K562 (cell line): ENCODE data around the gene PLEKHO1. TPM values are rescaled to one million over a fixed set of nuclear protein-coding genes. Genes with fewer than 3 reads are reported as not detected.

Experiments used
- ARHGAP35 ChIP-seq: fragments of 450-650 bp; IDR thresholded peaks from 2 replicates; pipeline ENCODE4 v1.6.1; 2018; ENCODE audit not compliant: partially characterized antibody
- CREBBP ChIP-seq: IDR thresholded peaks from one replicate; pipeline ENCODE4 v1.6.1; 2012; ENCODE audit warnings: low read depth, mild to moderate bottlenecking, control low read depth, inconsistent platforms, low read length
- DPF2 ChIP-seq: fragments of 450-650 bp; IDR thresholded peaks from 2 replicates; pipeline ENCODE4 v1.6.1; 2016
- EHMT2 ChIP-seq: fragments of 450-650 bp; IDR thresholded peaks from 2 replicates; pipeline ENCODE4 v1.6.1; 2018; ENCODE audit warnings: antibody characterized with exemption
- FOXP1 ChIP-seq: sonication (generic); formaldehyde crosslinking; IDR thresholded peaks from 2 replicates; pipeline ENCODE4 v1.8.0; 2022; ENCODE audit warnings: mild to moderate bottlenecking, missing genetic modification reagents
- HDAC3 ChIP-seq: fragments of 450-650 bp; IDR thresholded peaks from 2 replicates; pipeline ENCODE4 v1.6.1; 2018; ENCODE audit warnings: borderline replicate concordance, mild to moderate bottlenecking, moderate library complexity; ENCODE audit not compliant: partially characterized antibody
- HMG20A ChIP-seq: fragments of 450-650 bp; formaldehyde crosslinking; conservative IDR thresholded peaks from 2 replicates; pipeline ENCODE4 v1.4.0; 2020; ENCODE audit warnings: mild to moderate bottlenecking, mixed read lengths
- MTA2 ChIP-seq: fragments of 450-650 bp; IDR thresholded peaks from 2 replicates; pipeline ENCODE4 v1.6.1; 2016; ENCODE audit warnings: low read depth
- PHF20 ChIP-seq: fragments of 450-650 bp; IDR thresholded peaks from 2 replicates; pipeline ENCODE4 v1.6.1; 2018; ENCODE audit not compliant: partially characterized antibody
- POLR2A ChIP-seq: fragments of 450-650 bp; conservative IDR thresholded peaks from 2 replicates; pipeline ENCODE4 v1.6.1; 2016
- POLR2G ChIP-seq: fragments of 200-400 bp; formaldehyde crosslinking; IDR thresholded peaks from 2 replicates; pipeline ENCODE4 v1.6.1; 2017; ENCODE audit warnings: low read depth, mild to moderate bottlenecking, antibody characterized with exemption, low read length, moderate library complexity
- RFX5 ChIP-seq: IDR thresholded peaks from 2 replicates; pipeline ENCODE4 v1.6.1; 2011; ENCODE audit warnings: low read depth, mild to moderate bottlenecking, improper control_type of control experiment, low read length
- SREBF2 ChIP-seq: sonication (generic); formaldehyde crosslinking; IDR thresholded peaks from 2 replicates; pipeline ENCODE4 v1.4.0; 2020; ENCODE audit warnings: mild to moderate bottlenecking, missing genetic modification reagents
- SUPT5H ChIP-seq: fragments of 450-650 bp; IDR thresholded peaks from 2 replicates; pipeline ENCODE4 v1.6.1; 2016
- TBL1XR1 ChIP-seq, 2 experiments: IDR thresholded peaks; 2 replicates each; pipeline ENCODE4 v1.6.1; 2012; ENCODE audit warnings: improper control_type of control experiment in 2 of 2, low read length in 2 of 2, mild to moderate bottlenecking in 1 of 2
- TSHZ1 ChIP-seq: fragments of 250-450 bp; sonication (Bioruptor Pico); IDR thresholded peaks from 2 replicates; pipeline ENCODE4 v1.4.0; 2020; ENCODE audit warnings: mild to moderate bottlenecking, moderate library complexity
- UBTF ChIP-seq, 2 experiments: IDR thresholded peaks; 2 replicates each; pipeline ENCODE4 v1.6.1; 2012; ENCODE audit warnings: improper control_type of control experiment in 2 of 2, low read depth in 2 of 2, low read length in 2 of 2, borderline replicate concordance in 1 of 2
- ZNF121 ChIP-seq: sonication (generic); formaldehyde crosslinking; conservative IDR thresholded peaks from 2 replicates; pipeline ENCODE4 v1.8.0; 2022; ENCODE audit warnings: missing genetic modification reagents
- ZNF133 ChIP-seq: fragments of 250-450 bp; sonication (Bioruptor Pico); IDR thresholded peaks from 2 replicates; pipeline ENCODE4 v1.4.0; 2020; ENCODE audit warnings: mild to moderate bottlenecking
- polyA plus RNA-seq, 8 experiments: library from polyadenylated mRNA; depleted of rRNA in 4 of 8; stranded (reverse) in 5 of 8; unstranded in 3 of 8; fragments of >200 nt; fragmentation: Nextera tagmentation in 2 of 8; fragmentation: Illumina TruSeq in 1 of 8; extraction: Ambion mirVana in 2 of 8; extraction: Trizol in 1 of 8; gene quantifications; 2 replicates each; pipeline versions ENCODE4 v1.2.1 to v1.2.3, GENCODE V29; 2011 to 2014; ENCODE audit warnings: inconsistent platforms in 1 of 8, missing spikeins in 1 of 8
- total RNA-seq, 7 experiments: library from RNA; depleted of rRNA in 6 of 7; stranded (reverse); fragments of >200 nt in 6 of 7; fragmentation: Illumina TruSeq in 2 of 7; extraction: Trizol in 2 of 7; gene quantifications; 2 replicates each; pipeline versions ENCODE4 v1.2.1 to v1.2.3, GENCODE V29; 2011 to 2021; ENCODE audit warnings: low replicate concordance in 1 of 7
- TF ChIP-seq, protein P1 (sequence below), 2 experiments: fragments of 150-350 bp in 1 of 2; IDR thresholded peaks; 2 replicates each; pipeline ENCODE4 v1.6.1; 2012 to 2016; ENCODE audit warnings: low read depth in 2 of 2, low read length in 2 of 2, mild to moderate bottlenecking in 1 of 2, moderate library complexity in 1 of 2

Gene PLEKHO1
- total and polyA plus RNA-seq, 9 of the 15 experiments (the other 6 are each of a cell fraction or from before 2014, with no cell fraction given), result 0.39 to 16.2 (median 9.6) TPM

DNA sequence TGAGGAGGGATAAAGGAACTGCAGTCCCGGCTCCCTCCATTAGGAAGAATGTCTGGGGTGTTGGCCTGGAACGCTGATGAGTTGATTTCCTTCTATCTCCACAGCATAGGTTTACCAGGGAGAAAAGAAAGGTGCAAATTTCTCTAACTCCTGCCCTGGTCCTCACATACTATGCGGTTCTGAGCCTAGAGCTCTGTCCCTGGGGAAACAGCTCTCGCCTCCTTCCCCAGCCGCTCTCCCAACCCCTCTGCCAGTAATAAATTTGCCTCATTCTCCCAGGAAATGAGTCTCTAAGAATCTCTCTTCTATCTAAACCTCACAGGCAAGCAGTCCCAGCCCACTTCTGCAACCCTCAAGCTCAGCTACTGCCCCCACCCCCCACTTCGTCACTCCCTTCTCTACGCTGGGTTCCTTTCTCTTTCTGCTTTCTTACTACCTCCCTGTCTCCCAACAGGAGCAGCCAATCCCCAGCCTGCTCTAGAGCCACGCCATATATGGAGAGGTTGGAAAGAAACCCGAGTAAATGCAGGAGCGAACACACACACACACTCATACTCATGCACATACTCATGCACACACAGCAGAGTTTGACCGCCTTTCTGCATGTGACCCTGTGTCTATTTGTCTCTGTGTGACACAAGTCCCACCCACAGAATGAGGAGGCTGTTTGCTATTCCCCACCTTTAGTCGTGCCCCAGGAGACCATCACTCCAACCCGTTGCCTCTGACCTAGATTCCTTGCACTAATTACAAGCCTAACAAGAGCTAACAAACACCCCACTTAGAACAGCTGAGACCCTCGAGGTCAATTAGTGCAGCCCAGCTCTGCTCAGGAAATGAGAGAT, 13.4 kb downstream of the PLEKHO1 start (continued):
- TF ChIP-seq UBTF (IDR thresholded peaks at IDR 0.05; ENCODE audit: borderline replicate concordance in 1 of 2, low read depth in 2 of 2, low read length in 2 of 2) (peak in 1 of 2 experiments; percentile 60; a peak in 1 of 4 replicates), RFX5 (0 out of 2 replicates have a peak, but pooled peaks have one; percentile 12), ARHGAP35 (no peak), CREBBP (no peak), HDAC3 (peak; percentile 19), MTA2 (0 out of 2 replicates have a peak, but pooled peaks have one; percentile 25), SREBF2 (CRISPR knock-in tag) (no peak), POLR2A (peak; percentile 83), POLR2G (peak; percentile 38; the same call in 1 of the 2 replicates), FOXP1 (CRISPR knock-in tag) (0 out of 2 replicates have a peak, but pooled peaks have one; percentile 57), DPF2 (peak; percentile 87), ZNF133 (CRISPR knock-in tag) (no peak), HMG20A (no peak), SUPT5H (peak; percentile 72), EHMT2 (no peak), TSHZ1 (CRISPR knock-in tag) (no peak), PHF20 (peak; percentile 16), TBL1XR1 (IDR thresholded peaks at IDR 0.05; ENCODE audit: low read length in 2 of 2) (peak in 1 of 2 experiments; percentile 62; a peak in 2 of 4 replicates), ZNF121 (CRISPR knock-in tag) (no peak)
- TF ChIP-seq, protein P1, sequence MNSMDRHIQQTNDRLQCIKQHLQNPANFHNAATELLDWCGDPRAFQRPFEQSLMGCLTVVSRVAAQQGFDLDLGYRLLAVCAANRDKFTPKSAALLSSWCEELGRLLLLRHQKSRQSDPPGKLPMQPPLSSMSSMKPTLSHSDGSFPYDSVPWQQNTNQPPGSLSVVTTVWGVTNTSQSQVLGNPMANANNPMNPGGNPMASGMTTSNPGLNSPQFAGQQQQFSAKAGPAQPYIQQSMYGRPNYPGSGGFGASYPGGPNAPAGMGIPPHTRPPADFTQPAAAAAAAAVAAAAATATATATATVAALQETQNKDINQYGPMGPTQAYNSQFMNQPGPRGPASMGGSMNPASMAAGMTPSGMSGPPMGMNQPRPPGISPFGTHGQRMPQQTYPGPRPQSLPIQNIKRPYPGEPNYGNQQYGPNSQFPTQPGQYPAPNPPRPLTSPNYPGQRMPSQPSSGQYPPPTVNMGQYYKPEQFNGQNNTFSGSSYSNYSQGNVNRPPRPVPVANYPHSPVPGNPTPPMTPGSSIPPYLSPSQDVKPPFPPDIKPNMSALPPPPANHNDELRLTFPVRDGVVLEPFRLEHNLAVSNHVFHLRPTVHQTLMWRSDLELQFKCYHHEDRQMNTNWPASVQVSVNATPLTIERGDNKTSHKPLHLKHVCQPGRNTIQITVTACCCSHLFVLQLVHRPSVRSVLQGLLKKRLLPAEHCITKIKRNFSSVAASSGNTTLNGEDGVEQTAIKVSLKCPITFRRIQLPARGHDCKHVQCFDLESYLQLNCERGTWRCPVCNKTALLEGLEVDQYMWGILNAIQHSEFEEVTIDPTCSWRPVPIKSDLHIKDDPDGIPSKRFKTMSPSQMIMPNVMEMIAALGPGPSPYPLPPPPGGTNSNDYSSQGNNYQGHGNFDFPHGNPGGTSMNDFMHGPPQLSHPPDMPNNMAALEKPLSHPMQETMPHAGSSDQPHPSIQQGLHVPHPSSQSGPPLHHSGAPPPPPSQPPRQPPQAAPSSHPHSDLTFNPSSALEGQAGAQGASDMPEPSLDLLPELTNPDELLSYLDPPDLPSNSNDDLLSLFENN (IDR thresholded peaks at IDR 0.05; ENCODE audit: low read depth in 2 of 2, low read length in 2 of 2), result 0 out of 4 replicates have a peak, but pooled peaks of 1 of the 2 experiments have one; percentile 58
